Measurements from ENCODE around the gene SPAG5. TPM values are rescaled to one million over a fixed set of nuclear protein-coding genes. Genes with fewer than 3 reads are reported as not detected.

The SPAG5 gene
- total and polyA plus RNA-seq, 4 donors: 10.6 to 41.8 (median 12.8) TPM

DNA sequence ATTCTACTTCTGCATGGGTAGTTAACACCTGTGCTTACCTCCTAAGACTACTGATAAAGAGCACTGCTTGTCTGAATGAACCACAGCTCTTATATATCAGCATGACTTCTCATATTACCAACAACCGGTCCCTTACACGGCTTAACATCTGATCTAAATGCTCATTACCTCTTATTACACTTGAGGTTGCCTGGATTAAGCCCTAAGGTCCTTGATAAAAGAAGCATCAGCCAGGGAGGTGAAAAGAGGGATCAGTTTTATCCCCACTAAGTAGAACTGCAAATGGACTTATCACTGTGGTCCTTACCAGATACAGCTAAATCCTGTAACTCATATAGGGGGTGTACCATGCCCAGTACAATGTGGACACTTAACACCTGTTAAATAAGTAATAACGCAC, 23.4 kb upstream of the SPAG5 start:
- TF ChIP-seq SP1 (IDR thresholded peaks at IDR 0.05) (no peak), NR2F2 (IDR thresholded peaks at IDR 0.05) (no peak), HNF4A (conservative IDR thresholded peaks at IDR 0.05) (no peak), EGR1 (IDR thresholded peaks at IDR 0.05; ENCODE audit: low read depth in 2 of 2) (no peak), HNF4G (IDR thresholded peaks at IDR 0.05) (no peak), JUND (IDR thresholded peaks at IDR 0.05) (no peak), TAF1 (conservative IDR thresholded peaks at IDR 0.05) (no peak), FOXA1 (IDR thresholded peaks at IDR 0.05) (no peak), RAD21 (IDR thresholded peaks at IDR 0.05) (no peak), GABPA (IDR thresholded peaks at IDR 0.05 in 1 of 2, conservative IDR thresholded peaks at IDR 0.05 in 1 of 2) (no peak), YY1 (IDR thresholded peaks at IDR 0.05) (no peak), RXRA (IDR thresholded peaks at IDR 0.05) (no peak), FOXA2 (IDR thresholded peaks at IDR 0.05) (no peak)
- TF ChIP-seq, protein P1, sequence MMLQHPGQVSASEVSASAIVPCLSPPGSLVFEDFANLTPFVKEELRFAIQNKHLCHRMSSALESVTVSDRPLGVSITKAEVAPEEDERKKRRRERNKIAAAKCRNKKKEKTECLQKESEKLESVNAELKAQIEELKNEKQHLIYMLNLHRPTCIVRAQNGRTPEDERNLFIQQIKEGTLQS (IDR thresholded peaks at IDR 0.05): no peak
- TF ChIP-seq, protein P2, sequence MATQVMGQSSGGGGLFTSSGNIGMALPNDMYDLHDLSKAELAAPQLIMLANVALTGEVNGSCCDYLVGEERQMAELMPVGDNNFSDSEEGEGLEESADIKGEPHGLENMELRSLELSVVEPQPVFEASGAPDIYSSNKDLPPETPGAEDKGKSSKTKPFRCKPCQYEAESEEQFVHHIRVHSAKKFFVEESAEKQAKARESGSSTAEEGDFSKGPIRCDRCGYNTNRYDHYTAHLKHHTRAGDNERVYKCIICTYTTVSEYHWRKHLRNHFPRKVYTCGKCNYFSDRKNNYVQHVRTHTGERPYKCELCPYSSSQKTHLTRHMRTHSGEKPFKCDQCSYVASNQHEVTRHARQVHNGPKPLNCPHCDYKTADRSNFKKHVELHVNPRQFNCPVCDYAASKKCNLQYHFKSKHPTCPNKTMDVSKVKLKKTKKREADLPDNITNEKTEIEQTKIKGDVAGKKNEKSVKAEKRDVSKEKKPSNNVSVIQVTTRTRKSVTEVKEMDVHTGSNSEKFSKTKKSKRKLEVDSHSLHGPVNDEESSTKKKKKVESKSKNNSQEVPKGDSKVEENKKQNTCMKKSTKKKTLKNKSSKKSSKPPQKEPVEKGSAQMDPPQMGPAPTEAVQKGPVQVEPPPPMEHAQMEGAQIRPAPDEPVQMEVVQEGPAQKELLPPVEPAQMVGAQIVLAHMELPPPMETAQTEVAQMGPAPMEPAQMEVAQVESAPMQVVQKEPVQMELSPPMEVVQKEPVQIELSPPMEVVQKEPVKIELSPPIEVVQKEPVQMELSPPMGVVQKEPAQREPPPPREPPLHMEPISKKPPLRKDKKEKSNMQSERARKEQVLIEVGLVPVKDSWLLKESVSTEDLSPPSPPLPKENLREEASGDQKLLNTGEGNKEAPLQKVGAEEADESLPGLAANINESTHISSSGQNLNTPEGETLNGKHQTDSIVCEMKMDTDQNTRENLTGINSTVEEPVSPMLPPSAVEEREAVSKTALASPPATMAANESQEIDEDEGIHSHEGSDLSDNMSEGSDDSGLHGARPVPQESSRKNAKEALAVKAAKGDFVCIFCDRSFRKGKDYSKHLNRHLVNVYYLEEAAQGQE (IDR thresholded peaks at IDR 0.05): no peak
- TF ChIP-seq, protein P3, sequence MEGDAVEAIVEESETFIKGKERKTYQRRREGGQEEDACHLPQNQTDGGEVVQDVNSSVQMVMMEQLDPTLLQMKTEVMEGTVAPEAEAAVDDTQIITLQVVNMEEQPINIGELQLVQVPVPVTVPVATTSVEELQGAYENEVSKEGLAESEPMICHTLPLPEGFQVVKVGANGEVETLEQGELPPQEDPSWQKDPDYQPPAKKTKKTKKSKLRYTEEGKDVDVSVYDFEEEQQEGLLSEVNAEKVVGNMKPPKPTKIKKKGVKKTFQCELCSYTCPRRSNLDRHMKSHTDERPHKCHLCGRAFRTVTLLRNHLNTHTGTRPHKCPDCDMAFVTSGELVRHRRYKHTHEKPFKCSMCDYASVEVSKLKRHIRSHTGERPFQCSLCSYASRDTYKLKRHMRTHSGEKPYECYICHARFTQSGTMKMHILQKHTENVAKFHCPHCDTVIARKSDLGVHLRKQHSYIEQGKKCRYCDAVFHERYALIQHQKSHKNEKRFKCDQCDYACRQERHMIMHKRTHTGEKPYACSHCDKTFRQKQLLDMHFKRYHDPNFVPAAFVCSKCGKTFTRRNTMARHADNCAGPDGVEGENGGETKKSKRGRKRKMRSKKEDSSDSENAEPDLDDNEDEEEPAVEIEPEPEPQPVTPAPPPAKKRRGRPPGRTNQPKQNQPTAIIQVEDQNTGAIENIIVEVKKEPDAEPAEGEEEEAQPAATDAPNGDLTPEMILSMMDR (IDR thresholded peaks at IDR 0.05; ENCODE audit: low read depth, low read length, missing input control): no peak
- TF ChIP-seq, protein P4, sequence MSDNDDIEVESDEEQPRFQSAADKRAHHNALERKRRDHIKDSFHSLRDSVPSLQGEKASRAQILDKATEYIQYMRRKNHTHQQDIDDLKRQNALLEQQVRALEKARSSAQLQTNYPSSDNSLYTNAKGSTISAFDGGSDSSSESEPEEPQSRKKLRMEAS (IDR thresholded peaks at IDR 0.05): no peak
- TF ChIP-seq, protein P5, sequence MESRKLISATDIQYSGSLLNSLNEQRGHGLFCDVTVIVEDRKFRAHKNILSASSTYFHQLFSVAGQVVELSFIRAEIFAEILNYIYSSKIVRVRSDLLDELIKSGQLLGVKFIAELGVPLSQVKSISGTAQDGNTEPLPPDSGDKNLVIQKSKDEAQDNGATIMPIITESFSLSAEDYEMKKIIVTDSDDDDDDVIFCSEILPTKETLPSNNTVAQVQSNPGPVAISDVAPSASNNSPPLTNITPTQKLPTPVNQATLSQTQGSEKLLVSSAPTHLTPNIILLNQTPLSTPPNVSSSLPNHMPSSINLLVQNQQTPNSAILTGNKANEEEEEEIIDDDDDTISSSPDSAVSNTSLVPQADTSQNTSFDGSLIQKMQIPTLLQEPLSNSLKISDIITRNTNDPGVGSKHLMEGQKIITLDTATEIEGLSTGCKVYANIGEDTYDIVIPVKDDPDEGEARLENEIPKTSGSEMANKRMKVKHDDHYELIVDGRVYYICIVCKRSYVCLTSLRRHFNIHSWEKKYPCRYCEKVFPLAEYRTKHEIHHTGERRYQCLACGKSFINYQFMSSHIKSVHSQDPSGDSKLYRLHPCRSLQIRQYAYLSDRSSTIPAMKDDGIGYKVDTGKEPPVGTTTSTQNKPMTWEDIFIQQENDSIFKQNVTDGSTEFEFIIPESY (IDR thresholded peaks at IDR 0.05): no peak
- H3K27ac ChIP-seq (ENCODE audit: low read depth in 1 of 2, low read length in 2 of 2): no peak overlapping the region
- H3K4me3 ChIP-seq (ENCODE audit: low read depth in 1 of 3, low read length in 3 of 3): no peak overlapping the region
- no peak overlapping the region for H3K9ac ChIP-seq (ENCODE audit: low read depth in 1 of 2, low read length in 2 of 2)
- H3K9me3 ChIP-seq (ENCODE audit: control insufficient read depth in 4 of 4, low read length in 3 of 4): no peaks in the 10 kb centered on the region
- 96% methylated on average over 3 of the region's 3 CpGs for WGBS
- H3K36me3 ChIP-seq (ENCODE audit: control insufficient read depth in 4 of 4, insufficient read depth in 3 of 4, low read depth in 1 of 4, low read length in 3 of 4): peaks cover 5 to 46% (median 41%) of the 10 kb centered on the region in 4 donors
- DNase-seq (ENCODE audit: low spot score): no peak
- no peaks in the 10 kb centered on the region for H3K27me3 ChIP-seq (ENCODE audit: control insufficient read depth in 4 of 4, insufficient read depth in 4 of 4, low read length in 3 of 4)
- peaks cover 8 to 38% (median 30%) of the 10 kb centered on the region in 4 donors for H3K4me1 ChIP-seq (ENCODE audit: control insufficient read depth in 4 of 4, insufficient read depth in 4 of 4, low read length in 3 of 4)

Measured in liver (tissue), 9 donors.